Neutrophil (primary cell): ENCODE results near the gene ZNF558.

Experiments
- H3K27ac ChIP-seq: fragments of 200-600 bp; sonication (generic); 2 replicates; pipeline ENCODE4 v1.5.1; 2016; ENCODE audit warnings: mild to moderate bottlenecking, moderate library complexity
- H3K27me3 ChIP-seq: fragments of 200-600 bp; sonication (generic); 2 replicates; pipeline ENCODE4 v1.6.0; 2016; ENCODE audit warnings: mild to moderate bottlenecking
- H3K36me3 ChIP-seq: fragments of 200-600 bp; sonication (generic); 2 replicates; pipeline ENCODE4 v1.5.1; 2017
- H3K4me1 ChIP-seq, 2 experiments: fragments of 200-600 bp in 1 of 2; sonication (generic) in 1 of 2; 1 replicate in 1 of 2; 2 replicates in 1 of 2; pipeline versions ENCODE4 v1.5.1 to v1.6.1; 2013 to 2016; ENCODE audit warnings: low read depth in 1 of 2, low read length in 1 of 2, mild to moderate bottlenecking in 1 of 2, moderate library complexity in 1 of 2; ENCODE audit not compliant: control insufficient read depth in 1 of 2, insufficient read depth in 1 of 2
- H3K4me3 ChIP-seq, 2 experiments: fragments of 200-600 bp in 1 of 2; sonication (generic) in 1 of 2; 1 replicate in 1 of 2; 2 replicates in 1 of 2; pipeline ENCODE4 v1.5.1; 2013 to 2016; ENCODE audit warnings: low read depth in 1 of 2, low read length in 1 of 2, mild to moderate bottlenecking in 1 of 2, moderate library complexity in 1 of 2
- H3K9me3 ChIP-seq: fragments of 200-600 bp; sonication (generic); 2 replicates; pipeline ENCODE4 v1.5.1; 2016
- TF ChIP-seq, protein P1 (sequence below): fragments of 200-600 bp; sonication (generic); IDR thresholded peaks from 2 replicates; pipeline ENCODE4 v1.5.1; 2016; ENCODE audit warnings: antibody characterized with exemption

Gene ZNF558

GRCh38 chr19:8820234-8820633 is 11.9 kb downstream of the ZNF558 start:
- H3K9me3 ChIP-seq = peaks cover 4% of the 10 kb centered on the region
- H3K36me3 ChIP-seq = peaks cover 24% of the 10 kb centered on the region

GRCh38 chr19:8815780-8816179 is 16.3 kb downstream of the ZNF558 start:
- TF ChIP-seq, protein P1, sequence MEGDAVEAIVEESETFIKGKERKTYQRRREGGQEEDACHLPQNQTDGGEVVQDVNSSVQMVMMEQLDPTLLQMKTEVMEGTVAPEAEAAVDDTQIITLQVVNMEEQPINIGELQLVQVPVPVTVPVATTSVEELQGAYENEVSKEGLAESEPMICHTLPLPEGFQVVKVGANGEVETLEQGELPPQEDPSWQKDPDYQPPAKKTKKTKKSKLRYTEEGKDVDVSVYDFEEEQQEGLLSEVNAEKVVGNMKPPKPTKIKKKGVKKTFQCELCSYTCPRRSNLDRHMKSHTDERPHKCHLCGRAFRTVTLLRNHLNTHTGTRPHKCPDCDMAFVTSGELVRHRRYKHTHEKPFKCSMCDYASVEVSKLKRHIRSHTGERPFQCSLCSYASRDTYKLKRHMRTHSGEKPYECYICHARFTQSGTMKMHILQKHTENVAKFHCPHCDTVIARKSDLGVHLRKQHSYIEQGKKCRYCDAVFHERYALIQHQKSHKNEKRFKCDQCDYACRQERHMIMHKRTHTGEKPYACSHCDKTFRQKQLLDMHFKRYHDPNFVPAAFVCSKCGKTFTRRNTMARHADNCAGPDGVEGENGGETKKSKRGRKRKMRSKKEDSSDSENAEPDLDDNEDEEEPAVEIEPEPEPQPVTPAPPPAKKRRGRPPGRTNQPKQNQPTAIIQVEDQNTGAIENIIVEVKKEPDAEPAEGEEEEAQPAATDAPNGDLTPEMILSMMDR = no peak
- Histone ChIP-seq H3K36me3 (peaks cover 4% of the 10 kb centered on the region), H3K4me3 (no peak overlapping the region), H3K9me3 (peaks cover 41% of the 10 kb centered on the region), H3K27me3 (no peaks in the 10 kb centered on the region), H3K4me1 (no peaks in the 10 kb centered on the region), H3K27ac (no peak overlapping the region)

More at GRCh38 chr19:8820234-8820633, 11.9 kb downstream of the ZNF558 start:
- H3K4me1 ChIP-seq = no peaks in the 10 kb centered on the region
- no peak overlapping the region for H3K4me3 ChIP-seq
- H3K27me3 ChIP-seq = no peaks in the 10 kb centered on the region
- no peak overlapping the region for H3K27ac ChIP-seq
- TF ChIP-seq, protein P1 = no peak

DNA sequence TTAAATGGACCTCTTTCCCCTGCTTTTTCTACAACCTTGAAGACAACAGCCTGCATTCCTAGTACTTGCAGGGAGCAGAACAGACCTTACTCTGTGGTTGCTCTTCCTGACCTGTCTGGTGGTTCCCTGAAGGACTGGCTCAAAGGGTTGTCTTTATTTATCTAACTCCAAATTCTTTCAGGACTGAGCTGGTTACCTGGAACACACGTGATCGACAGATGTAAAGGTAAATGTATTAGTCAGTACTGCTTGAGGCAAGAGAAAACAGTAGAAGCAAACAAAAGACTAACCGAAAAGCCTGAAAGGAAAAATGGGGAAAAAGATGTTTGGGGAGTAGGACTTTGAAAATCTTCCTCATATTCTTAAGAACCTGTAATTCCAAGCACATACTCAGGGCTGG is 17.9 kb downstream of the ZNF558 start:
- Histone ChIP-seq H3K9me3 (peaks cover 51% of the 10 kb centered on the region), H3K27ac (no peak overlapping the region), H3K36me3 (no peaks in the 10 kb centered on the region), H3K27me3 (no peaks in the 10 kb centered on the region), H3K4me3 (no peak overlapping the region), H3K4me1 (no peaks in the 10 kb centered on the region)
- TF ChIP-seq, protein P1 = no peak

DNA sequence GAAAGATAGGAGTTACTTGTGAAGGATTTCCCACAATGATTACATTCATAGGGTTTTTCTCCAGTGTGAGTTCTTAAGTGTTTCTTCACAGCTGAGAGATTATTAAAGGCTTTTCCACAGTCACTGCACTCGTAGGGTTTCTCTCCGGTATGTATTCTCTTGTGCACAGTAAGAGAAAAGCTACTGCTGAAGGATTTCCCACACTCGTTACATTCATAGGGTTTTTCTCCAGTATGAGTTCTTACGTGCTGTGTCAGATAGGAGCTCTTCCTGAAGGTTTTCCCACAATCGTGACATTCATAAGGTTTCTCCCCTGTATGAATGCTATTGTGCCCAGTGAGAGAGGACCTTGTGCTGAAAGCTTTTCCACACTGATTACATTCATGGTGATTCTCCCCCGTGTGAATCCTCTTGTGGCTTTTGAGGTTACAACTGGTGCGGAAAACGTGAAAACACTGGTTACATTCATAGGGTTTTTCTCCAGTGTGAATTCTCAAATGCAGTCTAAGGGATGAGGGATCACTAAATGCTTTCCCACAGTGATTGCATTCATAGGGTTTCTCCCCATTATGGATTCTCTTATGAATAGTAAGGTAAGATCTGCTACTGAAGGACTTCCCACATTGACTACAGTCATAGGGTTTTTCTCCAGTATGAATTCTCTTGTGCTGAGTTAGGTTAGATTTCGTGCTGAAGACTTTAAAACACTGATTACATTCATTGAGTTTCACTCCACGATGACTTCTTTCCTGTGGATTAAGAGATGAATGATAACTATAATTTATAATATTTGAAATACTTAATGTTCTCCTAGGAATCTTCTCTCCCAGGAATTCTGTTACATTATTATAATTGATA is 20.6 kb downstream of the ZNF558 start:
- TF ChIP-seq, protein P1 = no peak
- Histone ChIP-seq H3K27ac (no peak overlapping the region), H3K9me3 (peaks cover 59% of the 10 kb centered on the region), H3K27me3 (no peaks in the 10 kb centered on the region), H3K4me1 (no peaks in the 10 kb centered on the region), H3K36me3 (no peaks in the 10 kb centered on the region), H3K4me3 (no peak overlapping the region)

DNA sequence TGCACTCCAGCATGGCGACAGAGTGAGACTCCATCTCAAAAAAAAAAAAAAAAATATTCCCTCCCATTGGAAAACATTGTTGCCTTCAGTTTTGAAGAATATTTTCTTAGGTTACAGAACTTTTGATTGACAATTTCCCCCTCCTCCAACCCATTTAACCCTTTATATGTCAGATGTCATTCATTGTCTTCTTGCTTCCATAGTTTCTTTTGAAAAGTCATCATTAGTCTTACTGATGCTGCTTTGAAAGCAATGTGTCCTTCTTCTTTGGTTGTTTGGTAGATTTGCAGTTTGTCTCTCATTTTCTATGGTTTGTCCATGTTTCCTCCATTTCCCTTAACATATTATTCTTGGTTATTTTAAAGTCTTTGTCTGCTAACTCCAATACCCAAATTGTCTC is 25.4 kb downstream of the ZNF558 start:
- no peaks in the 10 kb centered on the region for H3K27me3 ChIP-seq
- no peak overlapping the region for H3K27ac ChIP-seq
- H3K4me1 ChIP-seq = no peaks in the 10 kb centered on the region
- H3K36me3 ChIP-seq = no peaks in the 10 kb centered on the region
- peaks cover 27% of the 10 kb centered on the region for H3K9me3 ChIP-seq
- TF ChIP-seq, protein P1 = no peak
- no peak overlapping the region for H3K4me3 ChIP-seq
